HepG2 (cell line): ENCODE data around the gene NR2F1. TPM values are rescaled to one million over a fixed set of nuclear protein-coding genes. Genes with fewer than 3 reads are reported as not detected.

Source experiments
- ATRX ChIP-seq: sonication (generic); formaldehyde crosslinking; IDR thresholded peaks from 2 replicates; pipeline ENCODE4 v1.4.0; 2020; ENCODE audit warnings: missing genetic modification reagents, borderline replicate concordance
- DRAP1 ChIP-seq: IDR thresholded peaks from 2 replicates; pipeline ENCODE4 v1.6.1; 2016; ENCODE audit warnings: missing genetic modification reagents, missing compliant biosample characterization
- EHMT2 ChIP-seq: fragments of 200-600 bp; sonication (generic); IDR thresholded peaks from 2 replicates; pipeline ENCODE4 v1.7.0; 2017; ENCODE audit warnings: antibody characterized with exemption, low read depth, low read length, borderline replicate concordance
- LBX2 ChIP-seq: sonication (generic); formaldehyde crosslinking; IDR thresholded peaks from 2 replicates; pipeline ENCODE4 v1.5.0; 2020; ENCODE audit warnings: missing genetic modification reagents, mild to moderate bottlenecking, borderline replicate concordance
- MYPOP ChIP-seq: sonication (generic); formaldehyde crosslinking; IDR thresholded peaks from 2 replicates; pipeline ENCODE4 v1.8.1; 2023; ENCODE audit warnings: mild to moderate bottlenecking, moderate library complexity, missing genetic modification reagents
- SIN3A ChIP-seq: IDR thresholded peaks from 2 replicates; pipeline ENCODE4 v1.6.1; 2011; ENCODE audit warnings: low read depth, mild to moderate bottlenecking, control low read depth, low read length, borderline replicate concordance
- SKIL ChIP-seq: sonication (generic); formaldehyde crosslinking; IDR thresholded peaks from 2 replicates; pipeline ENCODE4 v1.8.0; 2022; ENCODE audit warnings: missing genetic modification reagents, mild to moderate bottlenecking, moderate library complexity, borderline replicate concordance
- SRF ChIP-seq: IDR thresholded peaks from 2 replicates; pipeline ENCODE4 v1.6.1; 2011; ENCODE audit warnings: mild to moderate bottlenecking, low read depth, low read length, moderate library complexity
- STAT6 ChIP-seq: sonication (generic); formaldehyde crosslinking; IDR thresholded peaks from 2 replicates; pipeline ENCODE4 v1.4.0; 2020; ENCODE audit warnings: missing genetic modification reagents, mild to moderate bottlenecking, borderline replicate concordance
- ZNF101 ChIP-seq: sonication (generic); formaldehyde crosslinking; IDR thresholded peaks from 2 replicates; pipeline ENCODE4 v1.4.0; 2020; ENCODE audit warnings: mild to moderate bottlenecking, low read depth, missing genetic modification reagents, borderline replicate concordance
- ZNF235 ChIP-seq: sonication (generic); formaldehyde crosslinking; IDR thresholded peaks from 2 replicates; pipeline ENCODE4 v1.8.1; 2023; ENCODE audit warnings: mild to moderate bottlenecking, missing genetic modification reagents, borderline replicate concordance
- ZNF362 ChIP-seq: sonication (generic); formaldehyde crosslinking; IDR thresholded peaks from 2 replicates; pipeline ENCODE4 v1.4.0; 2020; ENCODE audit warnings: missing genetic modification reagents, mild to moderate bottlenecking, borderline replicate concordance
- ZNF574 ChIP-seq: sonication (generic); formaldehyde crosslinking; IDR thresholded peaks from 2 replicates; pipeline ENCODE4 v1.4.0; 2020; ENCODE audit warnings: missing genetic modification reagents
- ZNF724P ChIP-seq: sonication (generic); formaldehyde crosslinking; IDR thresholded peaks from 2 replicates; pipeline ENCODE4 v1.8.0; 2022; ENCODE audit warnings: missing genetic modification reagents, borderline replicate concordance
- ZNF749 ChIP-seq: sonication (generic); formaldehyde crosslinking; IDR thresholded peaks from 2 replicates; pipeline ENCODE4 v1.8.0; 2022; ENCODE audit warnings: mild to moderate bottlenecking, missing genetic modification reagents, moderate library complexity, borderline replicate concordance
- polyA plus RNA-seq, 8 experiments: library from polyadenylated mRNA; depleted of rRNA in 3 of 8; stranded (reverse) in 7 of 8; unstranded in 1 of 8; fragments of >200 nt; fragmentation: Illumina TruSeq in 4 of 8; extraction: Trizol in 4 of 8; gene quantifications; 2 replicates each; pipeline versions ENCODE4 v1.2.1 to v1.2.3, GENCODE V29; 2011 to 2016; ENCODE audit warnings: low read depth in 4 of 8, missing spikeins in 1 of 8, mixed read lengths in 1 of 8; ENCODE audit not compliant: insufficient read depth in 1 of 8
- total RNA-seq, 5 experiments: library from RNA; depleted of rRNA; stranded (reverse); fragments of >200 nt; fragmentation: Illumina TruSeq; extraction: Trizol; gene quantifications; 2 replicates each; pipeline ENCODE4 v1.2.3, GENCODE V29; 2016; ENCODE audit warnings: low read depth in 1 of 5

Gene NR2F1
- total and polyA plus RNA-seq, 2 of the 13 experiments (the other 11 are each of a cell fraction or from before 2014, with no cell fraction given) = 17.1 to 59.7 TPM

- TF ChIP-seq ZNF574 (CRISPR knock-in tag) (no peak), EHMT2 (no peak), STAT6 (CRISPR knock-in tag) (0 out of 2 replicates have a peak, but pooled peaks have one; percentile 1), ZNF235 (CRISPR knock-in tag) (0 out of 2 replicates have a peak, but pooled peaks have one; percentile 56), SKIL (no peak), ZNF101 (CRISPR knock-in tag) (no peak), SIN3A (no peak), SRF (no peak), ZNF749 (CRISPR knock-in tag) (no peak), LBX2 (CRISPR knock-in tag) (0 out of 2 replicates have a peak, but pooled peaks have one; percentile 8), ATRX (CRISPR knock-in tag) (no peak), MYPOP (CRISPR knock-in tag) (0 out of 2 replicates have a peak, but pooled peaks have one; percentile 49), DRAP1 (no peak), ZNF362 (no peak), ZNF724P (no peak; the same call in 1 of the 2 replicates)
Measured at GRCh38 chr5:93580063-93580926, 2.7 kb upstream of the NR2F1 start (continued).
